GM18870 (cell line): ENCODE results near the gene ADH5.
"Not testable (repeated sequence)": the region's sequence is repeated elsewhere in the genome, so short reads cannot be mapped to it uniquely, and the experiment has no call there.

Experiments
- ATAC-seq: cut with Tn5 transposase; IDR thresholded peaks from one replicate; pipeline ENCODE4 v1.9.1; 2021; ENCODE audit warnings: moderate library complexity; ENCODE audit not compliant: unreplicated experiment

ADH5 gene

DNA sequence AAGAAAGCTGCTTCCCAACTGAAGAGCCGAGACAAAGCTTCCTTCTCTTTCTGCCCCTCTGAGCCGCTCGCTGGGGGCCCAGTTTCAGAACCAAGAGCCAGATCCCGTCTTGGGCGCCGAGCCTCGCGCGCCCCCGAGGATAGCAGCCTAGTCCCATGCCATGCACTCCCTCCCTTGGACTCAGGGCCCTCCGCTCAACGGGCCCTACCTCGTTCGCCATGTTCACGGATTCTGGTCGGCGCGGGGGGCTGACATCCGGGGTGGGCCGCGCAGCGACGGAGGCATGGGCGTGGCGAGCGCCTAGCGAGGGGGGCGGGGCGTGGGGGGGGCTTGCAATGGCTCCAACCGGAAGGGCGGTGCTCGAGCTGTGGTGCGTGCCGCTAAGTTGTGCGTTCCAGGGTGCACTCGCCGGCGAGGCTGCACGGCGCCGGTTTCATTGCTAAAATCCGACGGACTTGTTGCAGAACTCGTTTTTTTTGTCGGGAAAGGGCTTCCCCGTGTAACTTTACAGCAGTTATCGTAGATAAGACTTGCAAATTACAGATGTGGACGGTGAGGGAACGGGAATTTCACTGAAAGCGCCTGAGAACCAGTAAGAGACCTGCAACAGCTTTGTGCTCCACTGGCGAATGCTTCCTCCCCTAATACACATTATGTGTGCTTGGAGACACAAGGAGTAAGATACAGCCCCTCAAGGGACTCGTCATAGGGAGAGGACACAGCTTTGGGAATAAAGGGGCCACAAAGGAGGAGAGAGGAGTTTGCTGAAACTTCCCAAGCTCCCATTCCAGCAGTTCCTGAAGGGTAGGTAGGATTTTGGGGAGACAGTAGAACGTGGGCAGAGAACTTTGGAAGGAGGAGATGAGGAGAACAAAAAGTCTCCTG lies at the start of gene ADH5:
Gene ADH5, minus strand, starts transcription at position 308 of the 885 bp plus-strand sequence. Its CDS starts 88 bp downstream, at position 220.
- peak; percentile 71 for ATAC-seq

DNA sequence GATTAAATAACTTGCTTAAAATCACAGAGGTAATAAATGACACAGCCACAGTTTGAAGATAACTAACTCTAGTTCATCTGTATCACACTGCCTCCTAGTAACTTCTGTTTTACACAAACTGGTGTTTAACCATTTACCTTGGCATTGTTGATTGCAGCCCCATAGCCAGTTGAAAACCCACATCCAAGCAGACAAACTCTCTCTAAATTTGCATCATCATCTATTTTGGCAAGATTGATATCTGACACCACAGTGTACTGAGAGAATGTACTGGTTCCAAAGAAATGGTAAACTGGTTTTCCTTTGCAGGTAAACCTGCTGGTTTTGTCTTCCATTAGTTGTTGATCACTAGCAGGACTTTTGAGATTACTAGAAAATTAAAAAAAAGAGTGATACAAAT lies 47.7 kb upstream of the ADH5 start:
- no peak for ATAC-seq

DNA sequence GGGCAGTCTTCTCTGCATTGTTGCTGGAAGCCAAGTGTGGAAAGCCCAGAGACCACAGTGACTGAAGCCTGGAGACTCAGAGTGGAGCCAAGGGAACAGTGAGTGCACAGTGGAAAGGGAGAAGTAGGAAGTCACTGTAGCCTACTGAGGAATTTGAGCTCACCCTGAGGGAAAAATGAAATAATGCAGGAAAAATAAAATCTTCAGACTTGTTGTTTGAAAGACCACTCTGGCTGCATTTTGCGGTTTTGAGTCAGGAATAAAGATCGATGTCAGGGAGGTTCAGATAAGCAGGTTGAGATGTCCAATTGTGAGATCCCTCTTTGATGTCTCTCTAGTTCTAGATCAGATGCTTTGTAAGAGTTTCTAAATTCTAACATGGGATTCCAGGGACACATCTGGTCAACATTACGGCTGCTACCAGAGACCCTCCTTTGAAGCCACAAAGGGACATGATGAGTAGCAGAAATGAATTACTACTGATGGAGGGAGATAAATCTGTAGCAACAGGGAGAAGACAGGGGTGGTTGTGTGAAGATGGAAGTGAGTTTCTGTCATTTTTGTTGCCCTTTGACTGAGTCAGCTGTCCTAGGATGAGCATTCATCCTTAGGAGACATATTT lies 47.1 kb upstream of the ADH5 start:
- ATAC-seq = no peak

DNA sequence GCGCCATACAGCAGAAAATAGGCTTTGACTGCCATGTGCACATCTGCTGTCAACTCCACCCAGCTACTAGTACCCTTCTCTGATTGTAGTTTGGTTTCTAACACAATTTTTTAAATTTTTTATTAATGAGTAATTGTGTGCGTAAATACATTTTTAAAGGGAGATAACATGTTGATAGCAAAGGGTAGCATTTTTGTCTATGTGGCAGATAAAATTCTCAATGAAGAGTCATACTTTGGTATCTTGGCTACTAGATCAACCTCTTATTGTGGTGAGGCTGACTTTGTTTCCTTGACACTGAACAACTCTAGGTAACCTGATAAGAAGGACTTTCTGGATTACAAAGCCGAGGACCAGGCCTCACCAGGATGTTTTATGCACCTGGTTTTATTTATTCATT lies 46.0 kb upstream of the ADH5 start:
- no peak for ATAC-seq

DNA sequence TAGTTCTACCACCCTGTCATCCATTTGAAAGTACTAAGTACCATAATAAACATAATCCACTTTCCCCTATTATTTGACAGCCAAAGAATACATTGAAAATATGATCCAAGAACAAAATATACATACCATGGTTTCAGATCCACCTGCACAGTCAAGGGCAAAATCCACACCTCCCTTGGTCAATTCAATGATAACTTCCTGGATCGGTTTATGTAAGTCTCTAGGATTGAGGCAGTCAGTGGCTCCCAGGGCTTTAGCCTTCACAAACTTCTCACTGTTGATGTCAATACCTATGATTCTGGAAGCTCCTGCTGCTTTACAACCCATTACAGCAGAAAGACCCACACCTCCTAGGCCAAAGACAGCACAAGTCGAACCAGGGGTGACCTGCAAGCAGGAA lies 42.8 kb upstream of the ADH5 start:
- no peak for ATAC-seq

DNA sequence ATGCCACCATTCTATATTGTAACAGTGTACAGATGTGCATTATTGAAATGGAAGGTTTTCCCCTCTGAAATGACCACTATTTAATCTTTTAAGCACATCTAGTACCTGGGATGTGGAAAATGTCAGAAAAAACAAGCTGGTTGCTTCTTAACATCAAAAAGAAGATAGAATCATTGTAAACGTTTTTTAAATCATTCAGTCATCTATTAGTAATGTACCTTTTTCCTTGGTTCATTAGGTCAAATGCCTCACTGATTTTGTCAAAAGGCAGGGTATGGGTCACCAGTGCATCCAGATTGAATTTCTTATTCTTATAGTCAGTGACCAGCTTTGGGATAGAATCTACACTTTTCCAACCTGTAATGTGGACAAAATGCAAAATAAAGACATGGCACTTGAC lies 37.8 kb upstream of the ADH5 start:
- no peak for ATAC-seq

DNA sequence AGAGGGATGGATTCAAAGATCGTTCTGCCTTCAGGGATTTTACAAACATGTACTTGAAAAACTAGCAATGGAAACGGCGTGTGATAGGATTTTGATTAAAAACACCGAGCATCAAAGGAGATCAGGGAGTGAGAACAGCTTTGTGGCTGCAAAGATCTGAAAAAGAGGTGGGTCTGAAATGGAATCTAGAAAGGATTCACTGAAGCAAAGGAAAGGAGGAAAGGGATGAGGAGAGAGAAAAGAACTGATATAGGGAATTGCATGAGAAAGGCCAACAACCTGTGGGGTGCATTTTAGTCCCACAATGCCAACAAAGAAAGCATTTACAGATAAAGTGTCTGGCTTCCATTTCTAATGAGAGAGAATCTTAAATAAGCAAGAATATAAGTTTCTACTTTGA lies 32.4 kb upstream of the ADH5 start:
- ATAC-seq = no peak

DNA sequence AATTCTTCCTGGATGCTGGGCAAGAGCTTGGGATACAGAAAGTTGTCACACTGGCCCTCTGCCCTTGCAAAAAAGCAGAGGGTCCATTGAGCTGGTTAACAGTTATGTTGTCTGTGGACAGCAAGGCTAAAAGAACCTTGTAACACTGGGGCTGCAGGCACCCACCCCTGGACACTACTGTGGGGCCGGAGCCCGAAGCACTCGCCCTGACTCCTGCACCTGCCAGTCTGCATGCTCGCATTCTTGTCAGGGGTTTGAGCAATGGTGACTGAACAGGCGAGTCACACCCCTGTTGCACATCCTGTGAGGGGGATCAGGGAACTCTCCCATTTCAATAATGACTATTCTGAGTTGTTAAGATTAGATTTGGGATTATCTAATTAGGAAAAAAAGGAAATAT lies 31.9 kb upstream of the ADH5 start:
- ATAC-seq = no peak

DNA sequence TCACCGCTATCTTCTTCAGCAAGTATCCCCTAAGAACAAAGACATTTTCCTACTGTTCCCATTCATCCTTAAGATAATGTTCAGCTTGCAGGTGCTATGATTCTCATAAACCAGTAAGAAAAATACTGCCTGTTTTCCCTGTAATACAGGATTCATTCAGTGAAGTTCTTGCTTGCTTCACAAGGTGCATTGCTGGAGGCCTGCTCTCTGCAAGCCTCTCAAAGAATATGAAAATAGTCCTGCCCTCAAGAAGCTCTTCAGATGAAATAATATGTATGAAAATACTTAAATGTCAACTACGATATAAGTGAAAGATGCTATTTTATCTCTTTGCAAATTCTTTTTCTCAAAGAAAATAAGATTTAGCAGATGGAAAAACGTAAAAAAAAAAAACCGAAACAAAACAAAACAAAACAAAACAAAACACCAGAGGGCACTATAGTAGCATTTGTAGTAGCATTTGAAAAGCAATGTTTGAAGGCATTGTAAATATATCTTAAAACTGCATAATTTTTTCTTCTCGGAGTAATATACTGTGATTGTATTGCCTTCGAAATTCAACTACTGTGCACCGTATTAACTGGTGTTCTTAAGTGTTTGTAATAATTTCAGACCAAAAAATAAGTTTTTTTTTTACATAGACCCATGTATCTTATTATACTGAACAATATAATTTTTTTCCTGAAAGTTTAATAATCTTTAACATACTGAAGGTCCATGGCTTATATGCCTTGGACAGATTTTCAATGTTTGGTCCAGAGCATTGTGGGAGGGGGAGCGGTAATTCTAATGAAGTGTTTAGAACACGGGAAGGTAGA lies 29.5 kb upstream of the ADH5 start:
- no peak for ATAC-seq

DNA sequence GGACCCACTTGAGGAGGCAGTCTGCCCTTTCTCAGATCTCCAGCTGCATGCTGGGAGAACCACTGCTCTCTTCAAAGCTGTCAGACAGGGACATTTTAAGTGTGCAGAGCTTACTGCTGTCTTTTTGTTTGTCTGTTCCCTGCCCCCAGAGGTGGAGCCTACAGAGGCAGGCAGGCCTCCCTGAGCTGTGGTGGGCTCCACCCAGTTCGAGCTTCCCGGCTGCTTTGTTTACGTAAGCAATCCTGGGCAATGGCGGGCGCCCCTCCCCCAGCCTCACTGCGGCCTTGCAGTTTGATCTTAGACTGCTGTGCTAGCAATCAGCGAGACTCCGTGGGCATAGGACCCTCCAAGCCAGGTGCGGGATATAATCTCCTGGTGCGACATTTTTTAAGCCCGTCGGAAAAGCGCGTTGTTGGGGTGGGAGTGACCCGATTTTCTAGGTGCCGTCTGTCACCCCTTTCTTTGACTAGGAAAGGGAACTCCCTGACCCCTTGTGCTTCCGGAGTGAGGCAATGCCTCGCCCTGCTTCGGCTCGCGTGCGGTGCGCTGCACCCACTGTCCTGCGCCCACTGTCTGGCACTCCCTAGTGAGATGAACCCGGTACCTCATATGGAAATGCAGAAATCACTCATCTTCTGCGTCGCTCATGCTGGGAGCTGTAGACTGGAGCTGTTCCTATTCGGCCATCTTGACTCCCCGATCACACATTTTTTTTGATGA lies 28.7 kb upstream of the ADH5 start:
- ATAC-seq = not testable (repeated sequence)

DNA sequence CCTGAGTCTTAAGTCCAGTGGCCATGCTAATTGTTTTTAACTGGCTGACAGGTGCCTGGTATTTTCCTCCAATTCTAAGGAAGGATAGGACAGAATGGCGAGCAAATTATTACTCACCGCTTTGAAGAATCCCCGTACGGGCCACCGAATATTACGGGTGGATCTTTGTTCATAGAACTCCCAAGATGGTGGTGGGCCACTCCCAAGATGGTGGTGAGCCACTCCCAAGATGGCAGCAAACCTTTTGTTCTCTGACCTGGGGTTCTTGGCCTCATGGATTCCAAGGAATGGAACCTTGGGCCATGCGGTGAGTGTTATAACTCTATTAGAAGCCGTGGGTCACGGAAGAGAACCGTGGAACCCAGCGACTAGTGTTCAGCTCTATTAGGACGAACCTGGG lies 20.7 kb upstream of the ADH5 start:
- ATAC-seq = not testable (repeated sequence)

DNA sequence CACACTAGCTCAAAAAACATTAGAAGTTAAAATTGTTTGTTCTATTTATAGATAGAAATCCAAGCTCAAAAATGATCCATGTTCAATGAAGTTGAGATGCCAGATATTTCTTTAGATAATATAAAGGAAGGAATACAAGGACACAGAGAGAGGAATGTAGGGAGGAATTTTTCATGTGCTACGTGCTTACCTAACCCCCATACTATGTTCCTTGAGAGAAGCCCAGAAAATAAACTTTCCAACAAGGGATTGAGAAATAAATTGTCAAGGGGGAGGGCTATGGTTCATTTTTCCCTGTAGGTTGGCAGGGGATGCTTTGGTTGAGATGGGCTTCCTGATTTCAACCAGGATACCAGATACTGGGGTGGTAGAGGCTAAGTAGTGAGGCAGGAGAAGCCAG lies 15.6 kb upstream of the ADH5 start:
- no peak for ATAC-seq

DNA sequence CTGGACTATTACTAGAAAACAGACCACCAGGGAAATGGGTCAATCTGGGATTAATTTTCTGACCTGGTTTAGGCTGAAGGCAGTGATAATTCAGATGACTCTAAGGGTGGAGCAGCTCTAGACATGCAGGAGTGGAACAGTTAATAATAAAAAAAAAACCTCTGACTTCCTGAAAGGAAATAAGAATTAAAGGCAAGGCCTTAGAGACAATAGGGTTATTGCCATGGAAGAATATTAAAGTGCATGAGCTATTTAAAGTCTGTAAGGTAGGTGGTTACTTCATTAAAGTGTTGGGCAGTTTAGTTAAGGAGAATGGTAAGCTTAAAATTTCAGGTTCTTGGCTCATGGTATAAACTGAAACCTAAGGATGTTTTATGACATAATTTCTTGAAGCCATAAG lies 14.6 kb upstream of the ADH5 start:
- ATAC-seq = no peak

DNA sequence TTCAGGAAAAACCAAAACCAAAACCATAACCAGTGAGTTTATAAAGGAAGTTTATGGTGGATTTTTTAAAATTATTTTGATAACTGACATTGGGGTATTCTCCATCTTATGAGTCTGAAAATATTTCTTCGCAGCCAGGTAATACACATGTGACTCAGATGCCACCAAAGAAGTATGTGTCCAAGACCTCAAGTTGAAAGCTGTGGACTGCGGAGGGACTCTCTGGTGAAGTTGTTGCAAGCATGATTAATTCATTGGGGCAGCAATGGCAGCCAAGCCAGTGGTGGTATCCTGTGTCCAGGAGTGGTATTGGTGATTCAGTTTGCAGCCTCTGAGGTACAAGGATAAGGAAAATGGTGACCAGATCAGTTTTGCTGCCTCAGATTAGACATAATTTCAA lies 14.0 kb upstream of the ADH5 start:
- no peak for ATAC-seq

DNA sequence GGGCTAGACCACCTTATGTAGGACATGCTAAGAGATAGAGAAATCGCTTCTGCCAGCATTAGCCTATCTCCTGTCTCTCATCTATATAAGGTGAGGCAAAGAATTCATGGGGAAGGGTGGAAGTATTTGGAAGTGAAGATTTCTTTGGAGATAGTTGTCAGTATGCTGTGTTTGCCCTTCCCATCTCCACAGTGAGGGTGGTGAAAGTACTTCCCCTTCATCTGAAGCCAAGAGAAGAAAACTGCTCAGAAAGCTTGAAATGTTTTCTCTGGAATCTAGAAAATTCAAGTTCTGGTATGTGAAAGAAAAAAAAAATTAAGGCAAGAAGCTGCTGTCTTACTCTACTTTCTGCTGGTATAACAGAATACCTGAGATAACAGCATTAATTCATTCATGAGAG lies 12.3 kb upstream of the ADH5 start:
- no peak for ATAC-seq

DNA sequence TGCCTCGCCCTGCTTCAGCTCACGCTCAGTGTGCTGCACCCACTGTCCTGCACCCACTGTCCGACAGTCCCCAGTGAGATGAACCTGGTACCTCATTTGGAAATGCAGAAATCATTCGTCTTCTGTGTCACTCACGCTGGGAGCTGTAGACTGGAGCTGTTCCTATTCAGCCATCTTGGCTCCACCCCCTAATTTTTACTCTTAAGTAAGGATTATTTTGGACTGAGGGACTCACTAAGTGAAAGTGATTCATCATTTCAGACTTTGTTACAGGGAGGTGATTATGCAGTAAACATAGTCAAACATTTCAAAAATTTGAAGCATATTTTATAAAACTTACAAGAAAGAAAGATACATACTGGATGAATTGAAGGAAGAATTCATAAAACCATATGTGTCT lies 11.2 kb upstream of the ADH5 start:
- ATAC-seq = not testable (repeated sequence)

DNA sequence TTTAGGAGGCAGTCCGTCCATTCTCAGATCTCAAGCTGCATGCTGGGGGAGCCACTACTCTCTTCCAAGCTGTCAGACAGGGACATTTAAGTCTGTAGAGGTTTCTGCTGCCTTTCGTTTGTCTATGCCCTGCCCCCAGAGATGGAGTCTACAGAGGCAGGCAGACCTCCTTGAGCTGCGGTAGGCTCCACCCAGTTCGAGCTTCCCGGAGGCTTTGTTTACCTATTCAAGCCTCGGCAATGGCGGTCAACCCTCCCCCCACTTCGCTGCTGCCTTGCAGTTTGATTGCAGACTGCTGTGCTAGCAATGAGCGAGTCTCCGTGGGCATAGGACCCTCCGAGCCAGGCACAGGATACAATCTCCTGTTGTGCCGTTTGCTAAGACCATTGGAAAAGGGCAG lies 10.7 kb upstream of the ADH5 start:
- ATAC-seq = no peak

DNA sequence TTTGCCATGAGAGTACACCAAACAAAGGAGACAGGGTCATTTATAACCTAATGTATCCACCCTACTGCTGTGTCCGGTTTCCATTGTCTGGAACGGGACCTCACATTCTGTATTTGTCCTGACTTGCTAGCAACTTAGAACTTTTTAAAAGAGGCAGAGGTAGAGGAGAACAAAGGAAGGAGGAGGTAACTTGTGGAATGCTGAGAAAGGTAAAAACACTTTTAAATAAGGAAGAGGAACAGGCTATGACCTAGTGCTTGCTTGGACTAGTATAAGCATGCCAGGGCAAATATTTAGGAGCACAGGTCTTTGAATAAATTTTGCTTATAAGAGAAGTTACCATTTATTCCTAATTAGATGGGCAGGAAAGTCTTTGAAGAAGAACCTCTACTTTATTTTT lies 3.3 kb upstream of the ADH5 start:
- not testable (repeated sequence) for ATAC-seq

DNA sequence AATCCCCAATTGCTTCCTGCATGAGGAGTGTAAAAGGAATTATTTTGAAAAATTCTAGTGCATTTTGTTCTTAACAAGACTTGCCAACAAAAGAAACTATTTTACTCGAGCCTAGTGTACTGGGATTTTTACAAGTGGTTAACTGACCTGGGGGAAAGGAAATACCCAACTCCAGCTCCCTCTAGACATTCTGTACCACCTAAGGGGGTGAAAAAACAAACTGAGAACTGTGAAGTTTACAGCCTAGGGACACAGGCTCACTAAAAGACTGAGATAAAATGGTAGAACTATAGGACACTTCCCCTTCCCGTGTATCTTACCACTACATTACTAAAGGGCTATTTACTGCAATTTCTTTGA lies 2.6 kb upstream of the ADH5 start:
- no peak for ATAC-seq

DNA sequence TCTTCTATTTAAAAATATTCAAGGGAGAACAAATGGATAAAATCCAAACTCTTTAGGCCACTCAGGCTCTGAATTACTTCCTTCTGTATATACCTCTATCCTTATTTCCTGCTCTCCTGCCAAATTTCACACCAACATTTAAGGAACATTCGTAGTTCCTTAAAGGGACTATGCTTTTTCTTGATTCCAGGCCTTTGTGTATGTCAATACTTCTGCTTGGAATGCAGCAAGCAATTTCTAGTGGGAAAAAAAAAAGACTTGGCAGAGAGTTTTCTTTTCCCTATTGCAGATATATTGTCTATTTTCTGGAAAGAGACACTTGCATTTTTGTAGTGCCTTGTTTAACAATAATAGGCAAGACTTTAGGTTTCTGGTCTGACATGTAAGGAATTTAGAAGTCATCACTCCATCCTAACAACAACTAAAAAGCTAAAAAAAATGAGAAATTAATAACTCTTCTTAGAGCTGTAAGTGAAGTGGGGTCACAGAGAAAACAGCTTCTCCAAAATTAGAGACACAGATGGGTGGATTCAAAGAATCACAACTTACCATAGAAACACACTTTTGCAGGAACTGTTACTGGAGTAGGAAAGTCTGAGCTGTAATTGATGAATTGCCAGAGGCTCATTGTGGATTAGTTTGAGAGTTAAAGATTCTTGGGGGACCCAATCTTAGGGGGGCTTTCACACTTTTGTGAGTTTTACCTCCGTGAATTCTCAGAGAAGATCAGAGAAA lies 2.1 kb upstream of the ADH5 start:
- no peak for ATAC-seq
